WERI-Rb-1 (cell line): ENCODE results near the gene C17orf114.

Source experiments
- DNase-seq: peaks from one replicate; pipeline ENCODE4 v3.0.0-alpha.2; 2020
- H3K27ac ChIP-seq: fragments of 250-450 bp; sonication (Bioruptor Pico); 2 replicates; pipeline ENCODE4 v1.5.1; 2020; ENCODE audit warnings: mild to moderate bottlenecking, moderate library complexity
- H3K27me3 ChIP-seq: fragments of 250-450 bp; sonication (Bioruptor Pico); 2 replicates; pipeline ENCODE4 v1.5.1; 2021; ENCODE audit warnings: mild to moderate bottlenecking, low read depth, moderate library complexity; ENCODE audit not compliant: insufficient read depth, severe bottlenecking
- H3K36me3 ChIP-seq: fragments of 250-450 bp; sonication (Bioruptor Pico); 2 replicates; pipeline ENCODE4 v1.5.1; 2020; ENCODE audit warnings: mild to moderate bottlenecking, moderate library complexity
- H3K4me3 ChIP-seq: 2 replicates; pipeline ENCODE4 v1.5.1; 2011; ENCODE audit warnings: low read depth, mild to moderate bottlenecking, control low read depth, low read length
- H3K9me3 ChIP-seq: fragments of 250-450 bp; sonication (Bioruptor Pico); 2 replicates; pipeline ENCODE4 v1.5.1; 2021; ENCODE audit warnings: mild to moderate bottlenecking, moderate library complexity; ENCODE audit not compliant: severe bottlenecking
- TF ChIP-seq, protein P1 (sequence below): IDR thresholded peaks from 2 replicates; pipeline ENCODE4 v1.5.1; 2011; ENCODE audit warnings: low read depth, mild to moderate bottlenecking, control low read depth, inconsistent platforms, low read length

Gene C17orf114

GRCh38 chr17:4796552-4796920 lies 5.6 kb downstream of the C17orf114 start:
- Histone ChIP-seq H3K9me3 (no peaks in the 10 kb centered on the region), H3K4me3 (peak overlapping the region; percentile 85), H3K27me3 (no peaks in the 10 kb centered on the region), H3K27ac (peak overlapping the region; percentile 85), H3K36me3 (peaks cover 18% of the 10 kb centered on the region)
- TF ChIP-seq, protein P1, sequence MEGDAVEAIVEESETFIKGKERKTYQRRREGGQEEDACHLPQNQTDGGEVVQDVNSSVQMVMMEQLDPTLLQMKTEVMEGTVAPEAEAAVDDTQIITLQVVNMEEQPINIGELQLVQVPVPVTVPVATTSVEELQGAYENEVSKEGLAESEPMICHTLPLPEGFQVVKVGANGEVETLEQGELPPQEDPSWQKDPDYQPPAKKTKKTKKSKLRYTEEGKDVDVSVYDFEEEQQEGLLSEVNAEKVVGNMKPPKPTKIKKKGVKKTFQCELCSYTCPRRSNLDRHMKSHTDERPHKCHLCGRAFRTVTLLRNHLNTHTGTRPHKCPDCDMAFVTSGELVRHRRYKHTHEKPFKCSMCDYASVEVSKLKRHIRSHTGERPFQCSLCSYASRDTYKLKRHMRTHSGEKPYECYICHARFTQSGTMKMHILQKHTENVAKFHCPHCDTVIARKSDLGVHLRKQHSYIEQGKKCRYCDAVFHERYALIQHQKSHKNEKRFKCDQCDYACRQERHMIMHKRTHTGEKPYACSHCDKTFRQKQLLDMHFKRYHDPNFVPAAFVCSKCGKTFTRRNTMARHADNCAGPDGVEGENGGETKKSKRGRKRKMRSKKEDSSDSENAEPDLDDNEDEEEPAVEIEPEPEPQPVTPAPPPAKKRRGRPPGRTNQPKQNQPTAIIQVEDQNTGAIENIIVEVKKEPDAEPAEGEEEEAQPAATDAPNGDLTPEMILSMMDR: no peak
- peak; percentile 46 for DNase-seq

DNA sequence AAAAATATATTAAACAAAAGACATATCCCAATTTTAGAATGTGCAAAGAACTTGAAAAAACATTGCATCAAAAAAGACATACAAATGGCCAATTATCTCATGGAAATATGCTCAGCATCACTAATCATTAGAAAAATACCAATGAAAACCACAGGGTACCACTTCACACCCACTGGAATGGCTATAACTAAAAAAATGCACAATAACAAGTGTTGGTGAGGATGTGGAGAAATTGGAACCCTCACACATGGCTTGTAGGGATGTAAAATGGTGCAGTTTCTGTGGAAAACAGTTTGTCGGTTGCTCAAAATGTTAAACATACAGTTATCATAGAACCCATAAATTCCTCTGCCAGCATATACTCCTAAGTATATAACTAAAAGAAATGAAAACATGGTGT lies 7.0 kb downstream of the C17orf114 start:
- H3K27ac ChIP-seq: no peak overlapping the region
- peaks cover 18% of the 10 kb centered on the region for H3K36me3 ChIP-seq
- TF ChIP-seq, protein P1: no peak
- no peak overlapping the region for H3K4me3 ChIP-seq
- no peaks in the 10 kb centered on the region for H3K9me3 ChIP-seq
- DNase-seq: no peak
- no peaks in the 10 kb centered on the region for H3K27me3 ChIP-seq

DNA sequence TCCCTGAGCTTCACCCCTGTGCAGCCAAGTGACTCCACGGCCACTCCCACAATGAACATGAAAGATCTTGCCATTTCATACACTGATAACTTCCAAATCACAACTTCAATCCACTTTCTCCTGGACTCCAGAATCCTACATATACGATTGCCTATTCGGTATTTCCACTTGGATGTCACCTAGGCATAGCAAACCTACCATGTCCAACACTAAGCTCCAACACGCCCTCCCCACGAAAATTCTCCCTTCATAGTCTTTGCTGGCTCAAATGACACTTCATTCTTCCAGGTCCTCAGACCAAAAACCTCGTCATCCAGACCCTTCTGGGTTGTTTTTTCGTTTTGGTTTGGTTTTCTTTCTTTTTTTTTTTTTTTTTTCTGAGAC lies 11.4 kb downstream of the C17orf114 start:
- H3K9me3 ChIP-seq: no peaks in the 10 kb centered on the region
- H3K4me3 ChIP-seq: peak overlapping the region; percentile 71
- H3K36me3 ChIP-seq: no peaks in the 10 kb centered on the region
- TF ChIP-seq, protein P1: no peak
- H3K27ac ChIP-seq: no peak overlapping the region; the same call in 1 of the 2 replicates
- no peaks in the 10 kb centered on the region for H3K27me3 ChIP-seq
- DNase-seq: no peak

GRCh38 chr17:4789951-4790704 lies 12.0 kb downstream of the C17orf114 start:
- Histone ChIP-seq H3K9me3 (no peaks in the 10 kb centered on the region), H3K27me3 (no peaks in the 10 kb centered on the region), H3K36me3 (no peaks in the 10 kb centered on the region), H3K27ac (peak overlapping the region; percentile 99), H3K4me3 (peak overlapping the region; percentile 71)
- peak; percentile 88 for DNase-seq
- TF ChIP-seq, protein P1: peak; percentile 94

DNA sequence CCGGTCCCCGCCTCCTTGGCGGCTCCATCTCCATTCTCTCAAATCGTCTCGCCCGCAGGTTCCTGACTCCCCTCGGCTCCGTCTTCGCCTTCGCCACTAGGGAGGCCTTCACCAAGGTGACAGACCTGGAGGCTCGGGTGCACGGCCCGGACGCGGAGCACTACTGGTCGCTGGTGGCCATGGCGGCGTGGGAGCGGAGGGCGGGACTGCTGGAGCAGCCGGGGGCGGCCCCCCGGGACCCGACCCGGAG lies 12.5 kb downstream of the C17orf114 start:
- Histone ChIP-seq H3K27ac (peak overlapping the region; percentile 99), H3K9me3 (no peaks in the 10 kb centered on the region), H3K36me3 (no peaks in the 10 kb centered on the region), H3K4me3 (peak overlapping the region; percentile 71), H3K27me3 (no peaks in the 10 kb centered on the region)
- TF ChIP-seq, protein P1: no peak
- no peak for DNase-seq
